COR-L47 (cell line): ENCODE measurements around the gene HEY2.
"Not testable (repeated sequence)": the region's sequence is repeated elsewhere in the genome, so short reads cannot be mapped to it uniquely, and the experiment has no call there.

Experiments
- DNase-seq: peaks from one replicate; lab custom pipeline; 2025; lab: John Stamatoyannopoulos, UW

Gene HEY2

DNA sequence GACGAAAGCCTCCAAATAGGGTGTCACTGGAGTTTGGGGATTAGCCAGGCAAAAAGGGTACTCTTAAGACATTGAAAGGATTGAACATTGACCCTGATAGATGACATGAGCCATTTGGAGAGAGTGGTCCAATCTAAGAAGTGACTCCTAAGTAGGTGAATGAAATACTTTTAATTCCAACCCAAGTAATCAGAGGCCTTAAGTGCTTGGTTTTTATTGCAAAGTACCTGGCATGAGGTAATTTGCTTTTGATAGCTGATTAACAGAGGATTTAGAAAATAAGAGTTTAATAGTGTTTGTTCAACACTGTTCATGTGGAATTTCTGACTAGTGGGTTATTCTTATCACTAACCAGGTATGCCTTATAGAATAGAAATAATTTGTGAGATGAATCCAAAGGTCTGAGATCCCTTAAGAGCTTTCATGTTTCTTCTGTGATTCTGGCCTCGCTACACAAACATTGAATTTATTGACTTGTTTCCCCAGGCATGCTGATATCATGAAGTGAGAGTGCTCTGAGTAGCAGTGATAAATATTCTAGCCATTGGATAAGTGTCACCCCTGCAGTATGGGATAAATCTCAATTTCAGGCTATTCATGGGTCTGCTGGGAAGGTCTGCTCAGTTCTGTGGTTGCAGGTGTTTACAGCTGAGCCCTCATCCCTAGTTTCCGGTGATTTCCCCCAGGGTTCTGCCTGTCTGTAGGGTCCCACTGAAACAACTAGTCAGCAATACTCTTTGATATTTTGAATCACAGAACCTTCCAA is 47.9 kb downstream of the HEY2 start:
- no peak for DNase-seq

DNA sequence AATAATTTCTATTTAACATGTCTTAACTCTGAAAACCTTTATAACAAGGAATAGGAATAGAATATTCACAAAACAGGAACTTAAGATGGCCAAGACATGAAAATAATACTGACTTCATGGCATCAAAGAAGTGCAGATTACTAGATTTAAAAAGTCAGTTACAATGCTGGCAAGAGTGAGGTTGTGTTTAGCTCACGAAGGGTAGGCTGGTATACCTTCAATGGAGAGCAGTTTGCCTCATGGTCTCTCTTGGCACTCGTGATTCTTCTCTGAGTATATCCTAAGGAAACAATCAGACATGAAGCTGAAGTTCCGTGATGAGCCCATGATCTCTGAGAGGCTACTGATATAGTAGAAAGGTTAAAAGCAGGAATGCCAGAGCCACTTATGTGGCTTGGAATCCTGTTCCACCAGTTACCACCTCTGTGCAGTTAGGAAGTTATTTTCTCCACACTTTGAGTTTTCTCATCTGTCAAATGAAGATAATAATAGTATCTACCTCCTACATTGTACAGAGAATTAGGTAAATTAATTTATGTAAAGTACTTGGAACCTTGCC is 48.5 kb downstream of the HEY2 start:
- no peak for DNase-seq

DNA sequence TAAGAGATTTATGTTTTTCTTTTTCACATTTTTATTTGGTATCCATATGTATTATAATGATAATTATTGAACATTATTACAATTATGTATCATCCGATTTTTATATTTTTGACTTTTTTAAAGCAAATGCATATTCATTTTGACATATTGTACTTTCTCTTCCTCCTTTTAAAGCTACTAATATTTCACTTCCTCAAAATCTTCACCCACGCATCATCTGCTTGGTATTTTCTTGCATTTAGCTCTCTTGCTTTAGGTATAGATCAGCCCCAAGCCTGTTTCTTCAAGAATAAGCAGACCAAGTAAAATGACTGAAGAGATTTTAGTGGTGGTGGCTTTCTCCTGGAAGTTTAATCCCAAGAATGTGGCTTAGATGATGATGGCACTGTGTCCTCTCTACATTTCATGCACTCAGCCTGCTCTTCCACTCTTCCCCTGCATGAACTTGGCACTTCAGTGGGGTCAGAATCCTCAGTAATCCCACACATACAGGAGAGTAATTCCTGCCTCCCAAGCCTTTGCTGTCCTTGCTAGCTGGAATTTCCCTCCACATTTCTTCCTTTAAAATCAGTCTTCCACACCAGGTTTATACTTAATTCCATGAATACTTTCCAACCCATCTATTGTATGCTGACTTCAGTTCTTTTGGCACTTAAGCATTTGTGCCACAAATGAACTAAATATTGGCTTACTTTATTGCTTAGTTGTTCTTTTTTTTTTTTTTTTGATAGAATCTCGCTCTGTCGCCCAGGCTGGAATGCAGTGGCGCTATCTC is 49.5 kb downstream of the HEY2 start:
- DNase-seq: no peak

DNA sequence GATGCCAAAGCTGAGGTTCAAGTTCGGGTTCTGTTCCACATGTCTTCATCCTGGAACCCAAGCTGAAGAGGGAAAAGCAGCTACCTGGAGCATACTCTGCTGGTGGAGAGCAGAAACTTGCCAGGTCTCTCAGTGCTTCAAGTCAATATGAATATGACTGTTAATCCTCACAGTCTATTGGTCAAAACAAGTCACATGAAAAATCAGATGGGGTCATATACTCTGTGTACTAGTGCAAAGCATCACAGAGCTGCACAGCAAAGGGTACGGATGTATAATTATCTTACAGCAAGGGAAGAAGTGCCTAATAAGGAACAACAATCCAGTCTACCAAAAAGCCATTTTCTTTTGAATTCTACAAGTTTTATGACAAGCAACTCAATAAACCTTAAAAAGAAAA is 53.0 kb downstream of the HEY2 start:
- DNase-seq: no peak

DNA sequence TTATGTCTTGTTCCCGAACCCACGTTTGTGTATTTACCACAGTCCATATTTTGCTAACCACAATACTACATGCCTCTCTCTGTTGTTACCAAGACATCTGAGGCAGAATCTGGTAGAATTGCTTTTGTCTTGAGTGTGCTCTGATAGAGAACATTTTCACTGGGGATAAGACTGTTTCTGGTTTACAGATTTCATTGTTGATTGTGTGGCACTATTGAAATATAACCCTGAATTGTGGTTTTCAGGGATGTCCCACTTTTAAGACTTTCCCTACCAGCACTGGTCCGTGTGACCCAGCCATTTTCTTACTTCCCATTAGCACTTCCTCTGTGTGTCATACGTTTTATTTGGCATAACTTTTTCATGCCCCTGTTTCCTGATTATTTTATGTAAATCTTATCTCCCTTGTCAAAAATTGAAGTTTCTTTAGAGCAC is 53.5 kb downstream of the HEY2 start:
- DNase-seq: no peak

DNA sequence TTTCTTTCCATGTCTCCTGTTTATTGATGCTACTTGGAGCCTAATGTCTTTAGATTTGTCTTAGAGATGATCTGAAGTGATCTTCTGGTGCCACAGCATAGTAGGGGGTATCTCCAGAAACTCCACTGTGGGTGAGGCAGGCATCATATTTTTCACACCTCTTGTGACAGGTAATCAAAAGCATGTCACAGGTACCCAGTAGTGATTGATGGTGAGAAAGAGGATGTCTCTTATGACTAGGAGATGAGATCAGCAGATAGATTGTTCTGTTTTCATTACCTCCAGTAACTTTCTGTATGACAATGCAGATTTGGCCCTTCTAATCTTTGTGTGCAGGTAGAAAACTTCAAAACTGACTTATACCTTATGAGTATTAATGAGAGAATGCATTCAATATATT is 54.8 kb downstream of the HEY2 start:
- no peak for DNase-seq

DNA sequence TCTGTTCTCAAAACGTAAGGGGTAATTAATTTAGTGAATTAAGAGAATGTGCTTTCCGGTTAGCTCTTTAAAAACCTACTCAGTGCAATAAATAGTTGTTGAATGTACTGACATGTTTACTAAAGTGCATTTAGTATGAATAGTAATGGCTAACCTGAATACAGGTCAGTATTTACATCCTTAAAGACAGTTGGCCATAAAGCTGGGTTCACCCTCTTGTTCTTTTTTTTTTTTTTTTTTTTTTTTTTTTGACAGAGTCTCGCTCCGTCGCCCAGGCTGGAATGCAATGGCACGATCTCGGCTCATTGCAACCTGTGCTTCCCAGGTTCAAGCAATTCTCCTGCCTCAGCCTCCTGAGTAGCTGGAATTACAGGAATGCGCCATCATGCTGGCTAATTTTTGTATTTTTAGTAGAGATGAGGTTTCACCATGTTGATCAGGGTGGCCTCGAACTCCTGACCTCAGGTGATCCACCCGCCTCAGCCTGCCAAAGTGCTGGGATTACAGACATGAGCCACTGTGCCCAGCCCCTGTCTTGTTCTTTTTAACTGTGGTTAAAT is 55.5 kb downstream of the HEY2 start:
- DNase-seq: not testable (repeated sequence)

DNA sequence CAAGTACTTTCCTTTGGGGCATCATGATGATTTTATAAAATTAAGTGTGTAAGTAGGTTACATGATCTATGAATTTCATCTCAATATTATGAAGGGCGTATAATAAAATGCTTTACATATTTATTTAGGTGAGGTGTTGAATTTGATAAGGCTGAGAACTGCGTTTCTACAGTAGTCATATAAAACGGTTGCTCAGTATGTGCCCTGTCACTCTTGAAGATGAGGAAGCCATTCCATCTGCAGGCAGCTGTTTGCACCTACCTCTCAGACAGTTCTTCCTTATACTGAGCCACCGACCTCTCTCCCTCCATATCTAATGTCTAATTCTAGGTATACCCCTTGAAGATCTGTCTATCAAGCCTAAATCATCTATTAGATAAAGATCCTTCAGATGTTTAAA is 57.4 kb downstream of the HEY2 start:
- no peak for DNase-seq

DNA sequence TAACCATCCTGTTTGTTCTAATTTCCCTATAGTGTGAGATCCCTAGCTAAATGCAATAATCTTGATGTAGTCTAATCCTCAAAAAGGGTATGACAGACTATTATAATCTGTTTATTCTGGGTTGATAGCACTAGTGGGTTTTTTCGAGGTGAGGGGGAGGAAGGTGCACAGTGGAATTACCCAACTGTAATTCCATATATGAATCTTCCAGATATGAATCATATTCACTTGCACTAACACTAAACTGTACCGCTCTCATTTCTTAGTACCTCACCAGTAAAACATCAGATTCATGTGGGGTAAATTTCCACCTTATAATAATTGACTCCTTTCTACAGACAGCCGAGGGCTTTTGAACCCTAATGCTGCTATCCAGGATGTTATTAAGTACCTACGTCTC is 57.9 kb downstream of the HEY2 start:
- no peak for DNase-seq

DNA sequence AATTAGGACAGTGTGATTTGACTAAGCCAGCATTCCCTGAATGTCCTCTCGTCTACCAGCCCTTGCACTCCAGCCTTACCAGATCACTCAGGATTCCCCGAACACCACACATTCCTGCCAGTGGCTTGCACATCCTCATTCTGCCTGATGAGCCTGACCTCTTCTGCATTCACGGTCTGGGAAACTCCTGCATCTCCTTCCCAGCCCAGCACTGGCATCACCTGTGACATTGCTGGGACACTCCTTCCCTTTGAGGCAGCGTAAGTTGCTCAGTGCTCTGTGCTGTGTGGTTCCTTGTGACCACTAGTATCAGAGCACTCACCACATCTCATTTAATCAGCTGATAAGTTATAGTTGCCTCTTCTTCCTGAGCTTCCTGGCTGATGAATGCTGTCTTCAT is 58.6 kb downstream of the HEY2 start:
- no peak for DNase-seq

DNA sequence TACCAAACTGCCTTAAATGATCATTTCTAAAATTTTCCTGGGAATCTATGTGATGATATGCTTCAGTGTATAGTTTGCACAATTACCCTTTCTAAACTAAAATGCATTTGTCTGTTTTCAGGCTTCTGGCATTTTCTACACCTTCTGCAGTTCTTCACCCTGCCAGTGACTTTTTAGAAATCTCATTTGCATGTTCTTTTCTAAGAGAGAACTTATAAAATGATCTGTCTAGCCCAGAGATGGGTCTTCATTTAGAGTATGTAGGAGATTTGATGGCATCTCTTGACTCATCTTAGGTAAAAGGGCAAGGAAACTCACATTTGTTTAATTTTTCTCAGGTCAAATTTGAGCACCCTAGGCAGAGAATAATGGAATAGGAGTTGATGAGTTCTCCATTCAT is 59.2 kb downstream of the HEY2 start:
- DNase-seq: no peak

DNA sequence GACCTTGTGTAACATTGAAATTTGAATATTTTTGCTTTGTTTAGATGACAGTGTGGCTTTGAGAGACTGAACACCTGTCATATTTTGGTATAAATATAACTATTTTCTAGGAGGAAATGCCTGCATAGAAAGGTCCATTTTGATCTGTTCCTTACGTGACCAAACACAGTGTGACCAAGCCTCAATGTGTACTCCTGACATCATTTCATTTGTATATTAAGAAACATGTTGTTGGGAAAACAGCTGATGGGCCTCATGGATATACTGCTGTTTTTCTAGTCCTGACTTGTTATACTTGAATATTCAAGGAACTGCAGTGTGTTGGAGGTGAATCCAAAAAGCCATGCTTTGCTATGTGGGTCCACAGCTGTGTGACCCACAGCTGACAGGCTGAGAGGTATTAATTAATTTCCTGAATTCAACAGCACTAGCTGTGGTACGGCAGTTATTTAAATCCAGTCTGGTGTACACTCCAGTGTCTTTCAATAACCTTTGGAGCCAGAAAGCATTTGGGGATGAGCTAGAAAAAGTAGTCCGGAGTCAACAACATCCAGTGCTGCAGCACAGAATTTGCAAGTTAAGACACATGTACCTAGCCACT is 60.2 kb downstream of the HEY2 start:
- DNase-seq: no peak

DNA sequence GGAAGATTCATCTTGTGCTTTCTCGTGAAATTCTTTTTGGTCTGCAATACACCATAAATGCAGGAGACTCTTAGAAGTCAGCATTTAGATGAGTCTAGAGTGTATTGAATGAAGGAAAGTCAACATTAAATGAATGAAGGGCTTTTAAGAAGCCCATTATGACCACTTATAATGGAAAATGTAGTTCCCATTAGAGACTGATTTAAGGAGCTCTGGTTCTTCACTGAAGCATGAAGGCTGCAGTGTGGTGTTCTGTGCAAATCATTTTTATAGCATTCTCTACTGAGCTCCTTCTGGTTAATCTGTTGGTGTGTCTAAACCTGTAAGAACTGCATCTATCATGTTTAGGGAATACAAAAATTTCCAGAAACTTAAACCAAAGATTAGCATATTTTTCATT is 61.0 kb downstream of the HEY2 start:
- no peak for DNase-seq
